Neural crest cell (in vitro differentiated cells): ENCODE data around the gene CKS2. TPM values are rescaled to one million over a fixed set of nuclear protein-coding genes. Genes with fewer than 3 reads are reported as not detected.
A peak's percentile ranks its signal among the peaks of the same experiment; 100 is the strongest.

Source experiments
- DNase-seq: peaks from one replicate; pipeline ENCODE4 v3.0.0; 2021; ENCODE audit warnings: low read depth, mixed read lengths, low spot score
- H3K27ac Mint-ChIP-seq: one replicate; pipeline ENCODE4 v1.8.0; 2021; ENCODE audit warnings: mild to moderate bottlenecking, mixed read lengths; ENCODE audit not compliant: unreplicated experiment
- H3K27me3 Mint-ChIP-seq: 2 replicates; pipeline ENCODE4 v1.8.0; 2021; ENCODE audit warnings: low read depth, mild to moderate bottlenecking, mixed read lengths
- H3K36me3 Mint-ChIP-seq: 2 replicates; pipeline ENCODE4 v1.8.0; 2021; ENCODE audit warnings: low read depth, mild to moderate bottlenecking, mixed read lengths
- H3K4me1 Mint-ChIP-seq: 2 replicates; pipeline ENCODE4 v1.8.0; 2021; ENCODE audit warnings: mixed read lengths
- H3K4me3 Mint-ChIP-seq: one replicate; pipeline ENCODE4 v1.8.0; 2021; ENCODE audit warnings: mild to moderate bottlenecking, mixed read lengths
- H3K9me3 Mint-ChIP-seq: 2 replicates; pipeline ENCODE4 v1.8.0; 2021; ENCODE audit warnings: mixed read lengths
- total RNA-seq: library from RNA; stranded (reverse); gene quantifications from 2 replicates; pipeline ENCODE4 v1.2.1, GENCODE V29; 2021
- TF ChIP-seq, protein P1 (sequence below): fragments of 200-600 bp; sonication (generic); conservative IDR thresholded peaks from 2 replicates; pipeline ENCODE4 v1.5.0; 2021; ENCODE audit warnings: antibody characterized with exemption, mild to moderate bottlenecking

Gene CKS2
- total RNA-seq, 1 donor from 2014 or later: 174 TPM

DNA sequence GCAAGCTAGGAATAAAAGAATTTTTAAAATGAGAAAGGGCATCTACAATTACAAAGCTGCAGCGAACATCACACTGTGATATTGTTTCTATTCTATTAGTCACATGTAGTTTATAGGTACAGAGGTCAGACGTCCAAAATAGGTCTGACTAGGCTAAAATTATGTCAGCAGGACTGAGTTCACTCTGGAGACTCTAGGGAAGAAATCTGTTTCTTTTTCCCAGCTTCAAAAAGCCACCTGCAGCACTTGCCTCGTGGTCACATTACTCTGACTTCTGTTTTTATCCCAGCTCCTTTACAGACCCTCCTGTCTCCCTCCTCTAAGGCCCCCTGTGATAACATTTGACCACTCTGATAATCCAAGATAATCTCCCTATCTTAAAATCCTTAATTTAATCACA is 5.1 kb upstream of the CKS2 start:
- peaks cover 4% of the 10 kb centered on the region for H3K27me3 Mint-ChIP-seq
- TF ChIP-seq, protein P1, sequence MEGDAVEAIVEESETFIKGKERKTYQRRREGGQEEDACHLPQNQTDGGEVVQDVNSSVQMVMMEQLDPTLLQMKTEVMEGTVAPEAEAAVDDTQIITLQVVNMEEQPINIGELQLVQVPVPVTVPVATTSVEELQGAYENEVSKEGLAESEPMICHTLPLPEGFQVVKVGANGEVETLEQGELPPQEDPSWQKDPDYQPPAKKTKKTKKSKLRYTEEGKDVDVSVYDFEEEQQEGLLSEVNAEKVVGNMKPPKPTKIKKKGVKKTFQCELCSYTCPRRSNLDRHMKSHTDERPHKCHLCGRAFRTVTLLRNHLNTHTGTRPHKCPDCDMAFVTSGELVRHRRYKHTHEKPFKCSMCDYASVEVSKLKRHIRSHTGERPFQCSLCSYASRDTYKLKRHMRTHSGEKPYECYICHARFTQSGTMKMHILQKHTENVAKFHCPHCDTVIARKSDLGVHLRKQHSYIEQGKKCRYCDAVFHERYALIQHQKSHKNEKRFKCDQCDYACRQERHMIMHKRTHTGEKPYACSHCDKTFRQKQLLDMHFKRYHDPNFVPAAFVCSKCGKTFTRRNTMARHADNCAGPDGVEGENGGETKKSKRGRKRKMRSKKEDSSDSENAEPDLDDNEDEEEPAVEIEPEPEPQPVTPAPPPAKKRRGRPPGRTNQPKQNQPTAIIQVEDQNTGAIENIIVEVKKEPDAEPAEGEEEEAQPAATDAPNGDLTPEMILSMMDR: no peak

DNA sequence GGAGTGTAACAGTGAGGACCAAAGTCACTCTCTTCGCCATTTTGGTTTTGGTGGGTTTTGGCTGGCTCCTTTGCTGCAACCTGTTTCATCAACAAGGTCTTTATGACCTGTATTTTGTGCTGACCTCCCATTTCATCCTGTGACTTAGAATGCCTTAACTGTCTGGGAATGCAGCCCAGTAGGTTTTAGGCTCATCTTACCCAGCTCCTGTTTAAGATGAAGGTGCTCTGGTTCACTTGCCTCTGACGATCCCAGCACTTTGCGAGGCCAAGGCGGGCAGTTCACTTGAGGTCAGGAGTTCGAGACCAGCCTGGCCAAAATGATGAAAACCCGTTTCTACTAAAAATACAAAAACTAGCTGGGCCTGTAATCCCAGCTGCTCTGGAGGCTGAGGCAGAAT is 1.8 kb upstream of the CKS2 start:
- Mint-ChIP-seq H3K9me3 (no peaks in the 10 kb centered on the region), H3K4me3 (peak overlapping the region; percentile 88), H3K27ac (peak overlapping the region; percentile 32), H3K36me3 (peaks cover 13% of the 10 kb centered on the region), H3K4me1 (peaks cover 32% of the 10 kb centered on the region), H3K27me3 (peaks cover 6% of the 10 kb centered on the region)
- TF ChIP-seq, protein P1: no peak
- DNase-seq: no peak

More for the DNA sequence above, 5.1 kb upstream of the CKS2 start:
- Mint-ChIP-seq H3K4me3 (peak overlapping the region; percentile 6), H3K27ac (no peak overlapping the region), H3K9me3 (no peaks in the 10 kb centered on the region), H3K4me1 (peaks cover 14% of the 10 kb centered on the region), H3K36me3 (peaks cover 8% of the 10 kb centered on the region)
- DNase-seq: no peak

DNA sequence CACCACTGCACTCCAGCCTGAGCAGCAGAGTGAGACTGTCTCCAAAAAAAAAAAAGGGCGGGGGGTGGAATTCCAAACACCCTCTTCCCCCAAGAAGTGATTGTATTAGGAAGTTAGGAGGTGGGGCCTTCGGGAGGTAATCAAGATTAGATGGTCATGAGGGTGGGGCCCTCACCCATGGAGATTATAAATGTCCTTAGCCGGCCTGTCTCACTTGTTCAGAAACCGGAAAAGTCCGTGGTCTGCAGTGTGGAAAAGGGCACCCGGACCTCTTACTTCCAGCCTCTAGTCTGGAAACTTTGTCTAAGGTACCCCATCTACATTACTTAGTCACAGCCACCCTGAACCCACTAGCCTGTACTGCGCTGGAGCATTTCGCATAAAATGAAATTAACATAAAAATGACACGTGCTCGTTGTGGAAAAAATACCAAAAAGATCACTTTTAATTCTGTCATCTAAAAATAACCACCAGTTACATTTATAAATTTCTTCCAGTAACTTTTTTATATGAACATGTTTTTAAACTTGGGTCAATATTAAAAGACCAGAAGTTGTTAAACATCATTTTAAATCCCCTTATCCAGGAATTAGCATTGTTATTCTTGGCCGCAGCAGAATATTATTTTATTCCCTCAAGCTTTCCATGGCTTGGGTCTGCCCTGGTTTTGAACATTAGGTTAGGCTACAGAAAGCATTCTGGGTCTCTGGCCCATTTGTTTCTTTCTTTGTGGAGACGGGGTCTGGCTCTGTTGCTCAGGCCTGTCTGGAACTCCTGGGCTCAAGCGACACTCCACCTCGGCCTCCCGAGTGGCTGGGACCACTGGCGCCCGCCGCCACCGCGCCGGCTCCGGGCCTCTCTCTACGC is 1.2 kb upstream of the CKS2 start:
- H3K9me3 Mint-ChIP-seq: no peaks in the 10 kb centered on the region
- TF ChIP-seq, protein P1: no peak
- H3K27me3 Mint-ChIP-seq: peaks cover 6% of the 10 kb centered on the region
- H3K4me1 Mint-ChIP-seq: peaks cover 39% of the 10 kb centered on the region
- no peak for DNase-seq
- H3K36me3 Mint-ChIP-seq: peaks cover 13% of the 10 kb centered on the region
- peak overlapping the region; percentile 88 for H3K4me3 Mint-ChIP-seq
- peak overlapping the region; percentile 97 for H3K27ac Mint-ChIP-seq

DNA sequence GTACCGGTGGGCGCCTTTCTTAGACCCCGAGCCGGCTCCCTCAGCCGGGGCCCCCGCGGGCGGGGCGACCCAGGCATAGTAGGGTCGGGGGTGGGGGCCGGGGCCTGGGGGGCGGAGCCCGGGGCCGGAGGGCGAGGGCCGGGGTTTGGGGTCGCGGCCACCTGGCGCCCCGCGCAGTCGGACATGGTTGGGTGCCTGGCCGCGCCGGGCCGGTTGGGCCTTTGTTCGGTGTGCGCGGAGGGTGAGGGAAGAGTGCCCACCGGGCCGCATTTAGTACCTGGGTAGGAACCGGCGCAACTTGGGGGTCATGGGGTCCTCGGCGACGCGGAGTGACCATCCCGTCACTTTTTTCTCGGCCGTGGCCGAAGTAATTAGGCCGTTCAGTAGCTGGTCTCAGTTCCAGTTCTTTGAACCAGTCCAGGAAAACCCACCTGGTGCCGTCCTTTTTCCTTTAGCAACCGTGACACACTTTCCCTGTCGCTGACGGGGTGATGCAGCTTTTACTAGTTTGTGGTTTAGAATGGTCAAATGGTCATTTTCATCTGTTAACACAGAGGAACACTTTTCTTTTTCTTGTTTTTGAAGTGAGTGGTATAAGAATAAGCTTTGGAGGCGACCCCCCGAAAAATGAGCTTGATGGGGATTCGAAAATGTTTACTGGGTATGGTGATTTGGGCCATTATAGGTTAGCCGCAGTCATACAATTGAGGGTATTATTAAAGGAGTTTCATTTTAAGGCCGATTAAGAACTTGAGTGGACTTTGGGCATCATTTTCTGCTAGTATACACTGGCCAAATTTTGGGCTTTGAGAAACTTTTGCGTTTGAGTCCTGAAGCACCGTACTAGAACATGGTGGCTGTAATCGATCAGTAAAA is 589 bp downstream of the CKS2 start:
- Mint-ChIP-seq H3K9me3 (no peaks in the 10 kb centered on the region), H3K27me3 (peaks cover 6% of the 10 kb centered on the region), H3K27ac (peak overlapping the region; percentile 100), H3K4me1 (peaks cover 47% of the 10 kb centered on the region), H3K4me3 (peak overlapping the region; percentile 95), H3K36me3 (peaks cover 21% of the 10 kb centered on the region)
- TF ChIP-seq, protein P1: no peak
- no peak for DNase-seq

DNA sequence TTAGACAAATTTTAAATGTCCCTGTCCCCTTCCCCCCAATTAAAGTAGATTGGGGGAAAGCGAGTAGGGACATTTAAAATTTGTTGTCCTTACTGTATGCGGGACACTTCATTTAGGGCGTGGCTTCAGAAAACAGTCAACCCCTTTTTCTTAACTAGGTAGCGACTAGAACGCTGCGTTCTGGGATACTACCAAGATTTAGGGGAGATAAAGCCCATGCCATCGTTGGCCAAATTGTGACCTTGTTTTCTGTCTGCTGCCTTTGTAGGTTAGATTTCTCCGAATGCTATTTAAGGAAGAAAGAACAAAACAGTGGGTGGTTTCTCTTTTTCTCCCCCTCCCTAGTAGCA is 1.2 kb downstream of the CKS2 start:
- Mint-ChIP-seq H3K27ac (peak overlapping the region; percentile 96), H3K9me3 (no peaks in the 10 kb centered on the region), H3K27me3 (peaks cover 6% of the 10 kb centered on the region), H3K4me1 (peaks cover 52% of the 10 kb centered on the region), H3K36me3 (peaks cover 21% of the 10 kb centered on the region), H3K4me3 (peak overlapping the region; percentile 95)
- no peak for DNase-seq
- TF ChIP-seq, protein P1: no peak
